ENCODE measurements around the gene DOCK7.
"Not testable (repeated sequence)": the region's sequence is repeated elsewhere in the genome, so short reads cannot be mapped to it uniquely, and the experiment has no call there.

Gene DOCK7

GRCh38 chr1:62608905-62609304 is 79.3 kb downstream of the DOCK7 start:
- DNase-seq = no peak

DNA sequence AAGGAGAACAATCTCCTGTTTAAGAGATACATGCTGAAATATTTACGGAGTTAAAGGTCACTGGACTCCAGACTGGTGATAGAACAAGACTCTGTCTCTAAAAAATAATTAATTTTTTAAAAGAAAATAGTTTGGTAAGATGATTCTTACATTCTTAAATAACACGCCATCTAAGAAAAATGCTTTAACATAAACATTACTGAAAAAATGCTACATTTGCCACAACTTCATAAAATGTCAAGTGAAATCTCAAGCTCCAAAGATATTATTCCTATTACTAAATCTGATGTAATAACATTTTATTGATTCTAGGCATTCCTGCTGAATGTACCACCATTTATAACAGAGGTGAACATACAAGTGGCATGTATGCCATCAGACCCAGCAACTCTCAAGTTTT is 86.7 kb downstream of the DOCK7 start:
- DNase-seq = no peak

DNA sequence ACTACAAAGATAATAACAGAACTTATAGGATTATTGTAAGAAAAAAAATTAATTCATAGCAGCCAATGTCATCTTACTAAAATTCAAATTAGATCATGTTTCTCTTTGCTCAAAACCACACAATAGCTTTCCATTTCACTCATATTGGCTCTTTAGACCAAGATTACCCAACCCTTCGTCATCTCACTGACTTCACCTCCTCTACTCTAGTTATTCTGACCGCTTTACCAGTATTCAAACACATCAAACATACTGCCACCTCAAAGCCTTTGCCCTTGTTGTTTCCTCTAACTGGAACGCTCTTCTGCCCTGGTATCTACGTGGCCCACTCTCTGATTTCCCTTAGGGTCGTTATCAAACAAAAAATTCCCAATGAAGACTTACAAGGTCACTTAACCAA is 89.1 kb downstream of the DOCK7 start:
- DNase-seq = peak; percentile 4

DNA sequence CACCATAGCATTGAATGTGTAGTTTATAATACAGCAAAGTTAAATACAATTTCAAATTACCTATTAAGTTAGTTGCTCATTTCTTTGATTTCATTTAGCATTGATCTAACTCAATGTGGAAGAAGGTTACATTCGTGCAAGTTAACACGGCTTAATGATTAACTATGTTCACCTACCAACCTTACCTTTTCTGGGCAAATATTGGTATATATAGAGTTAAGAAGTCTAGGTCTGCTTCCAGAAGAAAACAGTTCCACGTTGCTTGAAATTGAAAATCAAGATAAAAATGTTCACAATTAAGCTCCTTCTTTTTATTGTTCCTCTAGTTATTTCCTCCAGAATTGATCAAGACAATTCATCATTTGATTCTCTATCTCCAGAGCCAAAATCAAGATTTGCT is 90.9 kb downstream of the DOCK7 start, which contains the start of gene ANGPTL3:
Gene ANGPTL3, plus strand, starts transcription at position 240 of the 400 bp plus-strand sequence. Its CDS starts 47 bp downstream, at position 287.
- DNase-seq = no peak

DNA sequence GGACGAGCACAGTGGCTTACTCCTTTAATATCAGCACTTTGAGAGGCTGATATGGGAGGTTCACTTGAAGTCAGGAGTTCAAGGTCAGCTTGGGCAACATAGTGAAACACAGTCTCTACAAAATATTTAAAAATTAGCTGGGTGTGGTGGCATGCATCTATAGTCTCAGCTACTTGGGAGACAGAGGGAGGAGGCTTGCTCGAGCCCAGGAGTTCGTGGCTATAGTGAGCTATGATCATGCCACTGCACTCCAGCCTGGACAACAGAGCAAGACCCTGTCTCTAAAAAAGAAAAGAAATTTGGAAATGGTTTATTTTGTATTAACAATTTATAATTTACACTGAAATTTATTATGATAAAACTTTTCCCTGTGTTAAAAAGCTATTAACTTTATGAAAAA is 92.5 kb downstream of the DOCK7 start:
- no peak for DNase-seq

DNA sequence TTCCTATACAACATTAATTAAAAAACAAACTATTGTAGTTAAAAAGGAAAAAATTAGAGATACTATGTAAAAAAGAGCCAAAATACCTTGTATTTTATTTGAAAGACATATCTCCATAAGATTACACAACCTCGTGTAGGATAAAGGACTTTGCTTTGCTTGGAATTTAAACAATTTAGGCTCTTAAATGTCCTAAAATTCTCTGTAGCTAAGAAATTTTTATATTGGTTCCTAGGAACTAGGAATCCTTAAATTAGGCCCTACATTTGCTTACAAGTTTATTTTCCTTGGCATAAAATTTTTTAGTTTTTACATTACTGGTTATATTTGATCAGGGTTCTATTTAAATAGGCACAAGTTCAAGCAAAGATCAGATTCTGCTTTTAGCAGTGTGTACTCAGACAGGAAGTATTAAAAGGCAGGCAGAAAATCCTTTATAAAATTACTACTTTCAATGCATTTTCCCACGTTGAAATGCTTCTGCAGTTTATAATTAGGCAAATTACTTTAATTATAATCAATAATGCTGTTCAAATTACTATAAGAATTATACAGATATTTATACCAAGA is 94.3 kb downstream of the DOCK7 start:
- no peak for DNase-seq

DNA sequence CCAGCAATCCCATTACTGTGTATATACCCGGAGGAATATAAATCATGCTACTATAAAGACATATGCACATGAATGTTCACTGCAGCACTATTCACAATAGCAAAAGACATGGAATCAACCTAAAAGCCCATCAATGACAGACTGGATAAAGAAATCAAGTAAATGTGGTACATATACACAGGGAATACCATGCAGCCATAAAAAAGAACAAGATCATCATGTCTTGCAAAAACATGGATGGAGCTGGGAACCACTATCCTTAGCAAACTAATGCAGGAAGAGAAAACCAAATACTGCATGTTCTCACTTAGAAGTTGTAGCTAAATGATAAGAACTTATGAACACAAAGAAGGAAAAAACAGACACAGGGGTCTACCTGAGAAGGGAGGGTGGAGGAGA is 97.2 kb downstream of the DOCK7 start:
- no peak for DNase-seq

GRCh38 chr1:62590255-62590969 is 97.8 kb downstream of the DOCK7 start:
- DNase-seq = no peak

GRCh38 chr1:62589321-62589720 is 98.9 kb downstream of the DOCK7 start:
- no peak for DNase-seq

GRCh38 chr1:62588000-62588399 is 100.2 kb downstream of the DOCK7 start:
- DNase-seq = no peak

- DNase-seq = no peak
Observed at GRCh38 chr1:62585469-62586155, 102.6 kb downstream of the DOCK7 start.

DNA sequence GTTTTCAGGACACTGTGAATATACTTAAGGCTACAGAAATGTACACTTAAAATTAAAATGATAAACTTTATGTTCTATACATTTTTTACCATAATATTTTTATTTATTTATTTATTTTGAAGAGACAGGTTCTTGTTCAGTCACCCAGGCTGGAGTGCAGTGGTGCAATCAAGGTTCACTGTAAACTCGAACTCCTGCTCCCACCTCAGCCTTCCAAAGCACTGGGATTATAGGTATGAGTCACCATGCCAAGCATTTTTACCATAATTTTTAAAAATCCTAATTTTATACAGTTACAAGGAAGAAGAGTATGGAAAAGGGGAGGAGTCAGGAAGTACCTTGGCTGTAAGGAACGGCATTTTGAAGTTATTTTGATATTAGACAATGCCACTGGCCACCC is 114.5 kb downstream of the DOCK7 start:
- no peak for DNase-seq

DNA sequence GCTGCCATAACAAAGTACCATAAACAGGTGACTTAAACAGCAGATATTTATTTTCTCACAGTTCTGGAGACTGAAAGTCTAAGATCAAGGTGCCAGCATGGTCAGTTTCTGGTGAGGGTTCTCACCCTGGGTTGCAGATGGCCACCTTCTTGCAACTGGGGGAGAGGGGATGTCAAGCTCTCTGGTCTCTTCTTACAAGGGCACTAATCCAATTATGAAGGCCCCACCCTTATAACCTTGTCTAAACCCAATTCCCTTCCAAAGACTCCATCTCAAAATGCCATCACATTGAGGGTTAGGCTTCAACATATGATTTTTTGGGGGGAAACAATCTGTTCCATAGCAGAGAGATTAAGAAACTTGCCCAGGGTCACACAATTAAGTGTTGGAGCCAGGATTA is 115.7 kb downstream of the DOCK7 start:
- no peak for DNase-seq

GRCh38 chr1:62571517-62571916 is 116.7 kb downstream of the DOCK7 start:
- DNase-seq = not testable (repeated sequence)

- DNase-seq = peak; percentile 7
Observed at GRCh38 chr1:62567926-62568325, 120.3 kb downstream of the DOCK7 start.

DNA sequence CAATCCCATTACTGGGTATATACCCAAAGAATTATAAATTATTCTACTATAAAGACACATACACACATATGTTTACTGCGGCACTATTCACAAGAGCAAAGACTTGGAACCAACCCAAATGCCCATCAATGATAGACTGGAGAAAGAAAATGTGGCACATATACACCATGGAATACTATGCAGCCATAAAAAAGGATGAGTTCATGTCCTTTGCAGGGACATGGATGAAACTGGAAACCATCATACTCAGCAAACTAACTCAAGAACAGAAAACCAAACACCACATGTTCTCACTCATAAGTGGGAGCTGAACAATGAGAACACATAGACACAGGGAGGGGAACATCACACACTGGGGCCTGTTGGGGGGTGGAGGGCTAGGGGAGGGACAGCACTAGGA is 121.0 kb downstream of the DOCK7 start:
- not testable (repeated sequence) for DNase-seq

GRCh38 chr1:62561306-62561705 is 126.9 kb downstream of the DOCK7 start:
- no peak for DNase-seq

DNA sequence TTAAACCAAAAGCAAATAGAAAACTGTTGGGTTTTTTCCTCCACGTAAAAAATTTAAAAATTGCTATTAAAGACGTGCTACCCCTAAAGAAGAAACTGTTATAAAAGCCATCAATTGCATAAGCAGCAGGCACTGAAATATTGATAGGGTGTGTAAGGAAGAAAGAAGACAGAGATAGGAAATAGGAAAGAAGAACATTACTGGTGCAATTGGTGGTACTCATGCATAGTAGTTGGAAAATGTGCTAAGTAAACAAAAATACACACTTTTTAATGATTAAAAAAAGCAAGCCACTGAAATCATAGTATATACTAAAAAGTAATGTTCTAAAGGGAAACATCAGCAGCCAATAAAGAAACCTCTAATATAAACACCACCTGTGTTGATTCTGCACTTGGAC is 143.6 kb downstream of the DOCK7 start:
- DNase-seq = no peak

DNA sequence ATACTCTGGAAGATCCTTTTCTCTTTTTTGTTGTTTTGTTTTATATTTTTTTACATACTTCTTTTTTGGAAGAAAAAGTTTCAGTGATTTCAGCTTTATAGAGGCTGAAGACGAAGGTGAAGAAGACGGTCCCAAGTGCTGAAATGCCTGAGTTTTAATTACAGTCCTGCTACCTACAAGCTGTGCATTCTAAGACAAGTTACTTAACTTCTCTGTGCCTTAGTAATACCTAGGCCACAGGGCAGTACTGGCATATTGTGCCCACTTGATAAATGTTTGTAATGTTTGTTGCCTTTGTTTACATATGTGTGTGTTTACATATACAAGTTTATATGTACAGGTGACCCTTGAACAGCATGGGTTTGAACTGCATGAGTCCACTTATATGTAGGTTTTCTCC is 147.1 kb downstream of the DOCK7 start:
- no peak for DNase-seq

DNA sequence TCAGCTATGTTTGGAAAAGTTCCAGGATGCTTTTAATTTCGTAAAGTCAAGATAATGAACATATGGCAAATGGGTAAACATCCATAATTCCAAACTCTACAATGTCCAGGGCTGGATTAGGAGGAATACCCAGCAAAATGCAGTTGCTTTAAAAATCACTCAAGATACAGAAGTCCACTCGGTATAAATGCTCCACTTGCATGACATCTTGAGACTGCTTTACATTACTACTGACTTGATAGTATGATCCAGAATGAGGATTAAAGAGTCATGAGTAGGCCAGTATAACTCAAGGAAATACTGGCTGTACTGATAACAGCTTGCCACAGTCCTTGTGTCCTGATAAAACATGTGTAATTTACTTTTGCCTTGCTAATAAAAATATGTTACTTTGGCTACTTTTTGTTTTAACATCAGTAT is 149.1 kb downstream of the DOCK7 start:
- no peak for DNase-seq

- DNase-seq = no peak
Observed at GRCh38 chr1:62536865-62537264, 151.3 kb downstream of the DOCK7 start.

DNA sequence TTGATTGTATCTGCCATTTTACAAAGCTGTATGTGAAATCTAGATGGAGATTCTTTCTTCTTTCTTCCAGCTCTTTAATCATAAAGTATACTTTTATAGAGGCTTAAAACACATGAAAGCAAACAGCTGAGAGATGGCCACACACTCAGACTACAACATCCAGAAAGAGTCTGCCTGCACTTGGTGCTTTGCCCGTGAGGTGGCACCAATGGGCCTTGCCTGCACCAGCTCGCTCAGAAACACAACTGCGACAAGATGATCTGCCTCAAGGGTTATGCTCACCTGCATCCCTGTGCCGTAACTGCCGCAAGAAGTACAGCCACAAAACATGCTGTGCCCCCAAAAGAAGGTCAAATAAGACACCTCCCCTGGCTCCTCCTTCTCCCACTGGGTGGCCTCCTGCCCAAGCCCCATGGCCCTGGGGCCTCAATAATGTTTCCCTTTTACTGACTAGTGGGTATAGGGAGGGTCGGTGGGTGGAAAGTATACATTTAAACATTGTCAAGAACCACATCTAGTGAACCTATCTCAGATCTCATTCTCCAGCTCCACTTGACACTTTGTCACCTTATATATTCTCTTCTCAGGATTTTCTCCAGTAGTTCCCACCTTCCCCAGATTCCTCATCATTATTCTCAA is 157.6 kb downstream of the DOCK7 start:
- no peak for DNase-seq

- DNase-seq = no peak
Observed at GRCh38 chr1:62529227-62529626, 159.0 kb downstream of the DOCK7 start.

GRCh38 chr1:62528015-62528414 is 160.2 kb downstream of the DOCK7 start:
- peak; percentile 32 for DNase-seq
